Measurements from ENCODE around the gene MTA1.

Gene MTA1

DNA sequence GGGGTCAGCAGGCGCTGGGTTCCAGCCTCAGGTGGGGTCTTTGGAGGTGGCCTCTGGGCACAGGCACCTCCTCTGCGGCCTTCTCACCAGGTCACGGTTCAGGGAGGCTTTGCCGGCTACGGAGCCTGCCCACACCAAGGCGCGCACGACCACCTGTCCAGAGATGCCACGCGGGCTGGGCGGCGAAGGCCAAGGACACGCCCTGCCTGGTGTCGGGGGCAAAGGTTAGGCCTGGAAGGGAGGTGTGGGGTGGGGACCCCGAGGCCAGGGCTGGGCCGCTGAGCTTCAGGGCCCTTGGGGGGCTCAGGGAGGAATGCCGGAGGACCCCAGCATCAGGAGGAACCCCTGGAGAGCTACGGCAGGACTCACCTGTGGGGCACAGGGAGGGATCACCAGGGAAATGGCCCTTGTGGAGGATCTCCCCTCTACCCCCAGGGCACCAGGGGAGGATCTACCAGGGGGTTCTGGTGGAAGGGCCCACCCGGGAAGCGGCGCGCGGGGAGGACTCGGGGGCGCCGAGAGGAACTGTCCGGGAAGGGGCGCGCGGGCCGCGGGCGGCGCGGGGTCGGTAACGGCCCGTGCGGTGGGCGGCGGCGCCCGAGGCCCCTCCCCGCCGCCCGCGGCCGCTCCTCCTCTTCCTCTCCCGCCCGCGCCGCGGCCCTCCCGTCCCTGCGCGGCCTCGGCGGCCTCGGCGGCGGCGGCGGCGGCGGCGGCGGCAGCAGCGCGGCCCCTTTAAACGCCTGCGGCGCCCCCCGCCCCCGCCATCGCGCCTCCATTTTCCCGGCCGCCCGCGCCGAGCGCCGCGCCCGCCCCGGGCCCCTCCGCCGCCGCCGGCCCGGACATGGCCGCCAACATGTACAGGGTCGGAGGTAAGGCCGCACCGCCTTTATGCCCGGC is at the start of gene MTA1:
Gene MTA1 (plus strand): TSS at position 633 of the 897 bp plus-strand sequence. CDS start 209 bp downstream, at position 842.
- DNase-seq (ENCODE audit: low read depth), result no peak

DNA sequence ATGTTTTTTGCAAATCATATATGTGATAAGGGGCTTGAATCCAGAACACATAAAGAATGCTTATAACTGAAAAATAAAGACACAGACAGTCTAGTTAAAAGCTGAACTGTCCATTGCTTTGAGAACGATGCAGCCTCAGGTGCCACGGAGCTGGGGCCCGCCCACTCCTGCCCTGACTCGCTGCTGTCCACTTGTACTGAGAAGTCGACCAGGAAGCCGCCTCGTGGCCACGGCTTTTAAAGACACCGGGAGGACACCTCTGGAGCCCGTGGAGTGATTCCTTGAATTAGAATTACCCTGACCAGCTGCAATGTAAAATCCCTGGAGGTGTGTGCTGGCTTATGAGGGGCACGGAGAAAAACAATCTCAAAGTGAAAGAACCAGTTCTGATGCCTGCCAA is 45.2 kb upstream of the MTA1 start:
- DNase-seq (ENCODE audit: low read depth), result no peak

DNA sequence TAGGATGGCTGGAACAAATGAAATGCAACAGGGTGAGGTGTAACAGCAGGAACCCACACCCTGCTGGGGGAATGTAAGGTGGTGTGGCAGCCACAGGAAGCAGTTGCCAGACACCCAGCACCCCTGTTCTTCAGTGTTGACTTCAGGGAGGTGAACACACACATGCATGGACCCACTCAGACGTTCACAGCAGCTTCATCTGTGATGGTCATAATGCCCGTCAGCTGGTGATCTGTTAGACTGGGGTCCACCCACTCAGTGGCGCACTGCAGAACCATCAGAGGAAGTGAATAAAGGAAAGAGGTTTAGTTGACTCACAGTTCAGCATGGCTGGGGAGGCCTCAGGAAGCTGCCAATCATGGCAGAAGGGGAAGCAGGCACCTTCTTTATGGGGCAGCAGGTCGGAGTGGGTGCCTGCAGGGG is 44.0 kb upstream of the MTA1 start:
- no peak for DNase-seq (ENCODE audit: low read depth)

DNA sequence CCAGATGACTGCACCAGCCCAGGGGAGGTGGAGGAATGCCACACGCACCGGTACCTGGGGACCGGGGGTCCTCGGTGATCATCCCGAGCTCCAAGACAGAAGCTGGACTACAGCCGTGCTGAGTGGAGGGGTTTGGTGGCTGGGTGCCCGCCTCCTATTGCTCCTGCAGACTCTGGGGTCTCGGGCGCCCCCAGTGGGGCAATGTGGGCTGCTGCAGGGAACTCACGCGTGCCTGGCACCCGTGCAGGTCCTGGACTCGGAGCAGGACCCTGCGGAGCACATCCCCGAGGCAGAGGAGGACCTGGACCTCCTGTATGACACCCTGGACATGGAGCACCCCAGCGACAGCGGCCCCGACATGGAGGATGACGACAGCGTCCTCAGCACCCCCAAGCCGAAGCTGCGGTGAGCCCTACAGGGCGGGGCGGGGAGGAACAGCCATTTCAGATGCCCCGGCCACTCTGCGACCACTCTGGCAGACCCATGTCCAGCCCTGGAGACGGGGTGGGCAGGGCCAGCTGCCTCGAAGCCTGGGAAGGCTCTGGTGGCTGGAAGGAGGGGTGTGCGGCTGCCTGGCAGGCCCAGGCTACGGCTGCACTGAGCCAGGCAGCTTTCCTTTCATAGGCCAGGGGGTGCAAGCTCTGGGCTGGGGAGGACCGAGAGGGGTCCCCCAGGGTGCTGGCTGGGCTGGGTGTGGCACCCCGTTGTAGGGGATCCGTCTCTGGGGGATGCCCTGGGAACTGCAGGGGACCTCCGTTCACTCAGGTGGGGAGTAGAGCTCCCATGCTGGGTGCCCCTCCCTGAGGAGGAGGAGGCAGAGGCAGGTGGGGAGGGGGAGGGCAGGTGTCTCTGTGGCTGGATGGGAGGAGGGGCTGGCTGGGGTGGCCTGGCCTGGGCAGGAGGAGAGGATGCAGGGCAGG is 42.8 kb upstream of the MTA1 start:
- DNase-seq (ENCODE audit: low read depth), result no peak

DNA sequence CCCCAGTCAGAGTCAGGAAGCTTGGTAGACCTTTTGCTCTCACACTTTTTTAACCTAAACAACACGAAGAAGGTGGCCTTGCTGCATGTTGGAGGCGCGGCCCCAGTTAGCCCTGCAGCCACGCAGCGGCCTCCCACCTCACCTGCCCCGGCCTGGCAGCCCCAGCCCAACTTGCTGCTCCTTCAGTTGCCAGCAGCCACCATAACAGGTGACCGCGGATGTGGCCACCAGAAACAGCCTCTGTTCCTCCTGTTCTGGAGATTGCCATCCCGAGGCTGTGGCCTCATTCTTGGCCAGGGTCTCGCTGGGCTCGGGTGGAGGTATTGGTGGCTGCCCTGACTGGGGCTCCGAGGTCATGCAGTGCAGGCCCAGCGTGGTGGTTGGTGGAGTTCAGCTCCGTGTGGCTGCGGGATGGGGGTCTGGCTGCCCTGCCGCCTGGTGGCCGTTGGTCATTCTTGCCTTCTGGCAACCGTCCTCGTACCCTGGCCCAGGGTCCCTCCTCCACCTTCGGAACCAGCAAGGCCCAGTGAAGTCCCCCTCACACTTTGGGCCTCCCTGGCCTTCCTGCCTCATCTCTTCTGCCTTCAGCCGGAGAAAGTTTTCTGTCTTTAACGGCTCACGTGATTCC is 42.0 kb upstream of the MTA1 start:
- no peak for DNase-seq (ENCODE audit: low read depth)

DNA sequence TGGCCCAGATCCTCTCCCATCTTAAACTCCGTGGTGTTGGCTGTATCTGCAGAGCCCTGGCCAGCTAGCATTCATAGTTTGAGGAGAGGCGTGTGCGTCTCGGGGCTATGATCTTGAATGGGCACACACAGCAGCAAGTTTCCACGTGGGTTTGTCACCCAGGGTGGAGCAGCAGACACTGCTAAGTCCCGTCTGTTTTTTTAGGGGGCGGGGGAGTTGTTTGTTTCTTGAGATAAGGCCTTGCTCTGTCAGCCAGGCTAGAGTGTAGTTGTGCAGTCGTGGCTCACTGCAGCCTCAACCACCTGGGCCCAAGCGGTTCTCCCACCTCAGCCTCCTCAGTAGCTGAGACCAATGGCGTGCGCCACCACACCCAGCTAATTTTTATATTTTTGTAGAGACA is 41.4 kb upstream of the MTA1 start:
- DNase-seq (ENCODE audit: low read depth), result no peak

DNA sequence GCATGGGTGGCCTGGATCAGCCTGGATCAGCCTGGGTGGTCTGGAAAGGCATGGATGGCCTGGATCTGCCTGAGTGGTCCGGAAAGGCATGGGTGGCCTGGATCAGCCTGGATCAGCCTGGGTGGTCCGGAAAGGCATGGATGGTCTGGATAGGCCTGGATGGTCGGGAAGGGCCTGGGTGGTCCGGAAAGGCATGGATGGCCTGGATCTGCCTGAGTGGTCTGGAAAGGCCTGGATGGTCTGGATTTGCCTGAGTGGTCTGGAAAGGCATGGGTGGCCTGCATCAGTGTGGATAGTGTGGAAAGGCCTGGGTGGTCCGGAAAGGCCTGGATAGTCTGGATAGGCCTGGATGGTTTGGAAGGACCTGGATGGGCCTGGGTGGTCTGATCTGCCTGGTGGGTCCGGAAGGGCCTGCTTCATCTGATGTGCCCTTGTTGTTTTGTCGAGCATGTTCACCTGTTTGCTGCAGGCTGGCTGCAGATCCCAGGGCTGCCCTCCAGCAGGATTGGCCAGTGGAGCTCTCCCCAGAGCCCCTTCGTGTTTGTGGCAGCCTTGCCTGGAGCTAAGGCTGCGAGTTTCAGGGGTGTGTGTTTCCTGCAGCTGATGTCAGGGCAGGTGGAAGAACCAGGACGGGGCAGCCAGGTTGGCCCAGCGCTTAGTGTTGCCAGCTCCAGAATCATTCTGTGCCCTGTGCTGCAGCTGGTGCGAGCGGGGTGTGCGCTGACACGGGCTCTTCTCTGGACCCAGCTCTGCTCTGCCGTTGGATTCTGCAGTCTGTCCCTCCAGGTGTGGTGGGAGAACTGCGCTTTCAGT is 40.5 kb upstream of the MTA1 start:
- DNase-seq (ENCODE audit: low read depth), result no peak

DNA sequence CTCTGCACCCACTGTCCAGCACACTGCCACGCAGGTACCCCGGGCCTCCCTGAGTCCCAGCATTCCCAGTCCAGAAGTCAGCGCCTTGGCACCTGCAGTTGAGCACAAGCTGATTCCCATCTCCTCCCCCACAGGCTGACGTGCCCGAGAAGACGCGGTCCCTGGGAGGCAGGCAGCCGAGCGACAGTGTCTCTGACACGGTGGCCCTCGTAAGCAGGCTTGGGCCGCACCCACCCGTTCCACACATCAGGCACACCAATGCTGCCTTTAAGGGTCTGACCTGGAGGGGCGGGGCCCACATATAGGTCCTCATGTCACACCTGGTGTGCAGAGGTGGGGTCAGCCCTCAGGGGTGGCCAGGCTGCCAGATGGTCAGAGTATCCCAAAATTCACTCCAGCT is 39.7 kb upstream of the MTA1 start:
- DNase-seq (ENCODE audit: low read depth), result no peak

DNA sequence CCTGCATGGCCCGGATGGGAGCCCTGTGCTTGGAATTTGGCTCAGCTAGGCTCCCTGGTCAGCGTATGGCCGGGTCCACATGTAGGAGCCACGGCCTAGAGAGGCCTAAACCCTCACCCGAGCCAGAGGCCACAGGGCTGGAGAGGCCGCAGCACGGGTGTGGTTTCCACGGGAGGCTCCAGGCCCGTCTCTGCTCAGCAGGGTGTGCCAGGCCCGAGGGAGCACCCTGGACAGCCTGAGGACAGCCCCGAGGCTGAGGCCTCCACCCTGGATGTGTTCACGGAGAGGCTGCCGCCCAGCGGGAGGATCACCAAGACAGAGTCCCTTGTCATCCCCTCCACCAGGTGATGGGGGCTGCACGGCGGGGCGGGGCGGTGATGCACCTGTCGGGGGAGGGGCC is 38.9 kb upstream of the MTA1 start:
- no peak for DNase-seq (ENCODE audit: low read depth)

DNA sequence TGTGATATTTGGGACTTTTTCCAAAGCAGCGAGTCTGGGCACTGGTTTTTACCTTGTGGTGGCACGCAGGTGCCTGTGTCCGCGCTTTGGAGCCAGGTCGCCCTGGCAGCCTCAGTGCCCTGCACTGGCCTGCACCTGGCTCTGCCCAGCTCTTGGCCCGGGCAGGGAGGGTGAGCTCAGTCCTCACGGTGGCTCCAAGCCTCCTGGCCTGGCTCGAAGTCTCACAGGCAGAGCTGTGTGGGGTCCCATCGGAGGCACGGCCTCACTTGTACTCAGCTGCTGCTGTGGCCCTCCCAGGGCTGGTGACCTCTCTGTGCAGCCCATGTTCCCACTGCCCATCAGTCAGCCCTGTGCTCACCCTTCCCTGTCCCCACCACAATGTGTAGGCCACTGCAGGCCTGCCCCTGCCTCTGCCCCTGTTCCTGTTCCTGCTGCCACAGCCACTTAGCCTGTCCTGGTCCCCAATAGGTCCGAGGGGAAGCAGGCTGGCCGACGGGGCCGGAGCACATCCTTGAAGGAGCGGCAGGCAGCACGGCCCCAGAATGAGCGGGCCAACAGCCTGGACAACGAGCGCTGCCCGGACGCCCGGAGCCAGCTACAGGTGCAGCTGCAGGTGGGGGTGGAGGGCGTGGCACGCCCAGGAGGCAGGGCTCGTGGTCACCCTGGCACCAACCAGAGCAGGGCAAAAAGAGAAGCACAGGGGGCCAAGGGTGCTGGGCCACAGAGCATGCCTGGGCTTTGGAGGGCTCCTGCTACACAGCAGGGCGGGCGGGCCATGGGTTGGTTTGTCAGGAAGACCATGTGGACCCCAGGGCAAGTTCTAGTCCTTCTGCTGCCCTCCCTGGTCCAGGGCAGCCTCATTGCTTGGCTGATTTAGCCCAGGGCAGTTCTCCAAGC is 37.9 kb upstream of the MTA1 start:
- no peak for DNase-seq (ENCODE audit: low read depth)

DNA sequence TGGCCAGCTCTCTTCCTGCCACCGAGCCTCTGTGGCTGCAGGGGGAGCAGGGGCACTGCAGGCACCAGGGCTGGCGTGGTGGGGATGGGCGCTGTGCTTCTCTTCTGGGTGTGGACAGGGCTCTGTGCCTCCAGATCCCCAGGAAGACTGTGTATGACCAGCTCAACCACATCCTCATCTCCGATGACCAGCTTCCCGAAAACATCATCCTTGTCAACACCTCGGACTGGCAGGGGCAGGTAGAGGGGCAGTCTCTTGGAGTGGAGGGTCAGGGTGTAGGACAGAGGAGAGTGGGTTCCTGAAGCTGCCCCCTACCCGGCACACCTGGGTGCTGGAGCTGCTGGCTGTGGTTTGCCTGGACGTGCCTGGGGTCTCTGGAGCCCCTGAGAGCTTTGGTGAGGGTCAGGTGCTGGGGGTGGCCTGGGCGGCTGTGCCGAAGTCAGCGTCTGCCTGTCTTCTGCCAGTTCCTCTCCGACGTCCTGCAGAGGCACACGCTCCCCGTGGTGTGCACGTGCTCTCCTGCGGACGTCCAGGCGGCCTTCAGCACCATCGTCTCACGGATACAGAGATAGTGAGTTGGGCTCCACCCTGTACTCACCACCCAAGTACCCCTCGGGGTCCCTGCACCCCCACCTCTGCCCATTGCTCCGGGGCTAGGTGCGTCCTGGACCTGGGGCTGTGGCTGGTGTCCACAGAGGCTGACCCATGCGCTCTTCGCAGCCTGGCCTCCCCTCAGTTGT is 37.1 kb upstream of the MTA1 start:
- DNase-seq (ENCODE audit: low read depth), result no peak

DNA sequence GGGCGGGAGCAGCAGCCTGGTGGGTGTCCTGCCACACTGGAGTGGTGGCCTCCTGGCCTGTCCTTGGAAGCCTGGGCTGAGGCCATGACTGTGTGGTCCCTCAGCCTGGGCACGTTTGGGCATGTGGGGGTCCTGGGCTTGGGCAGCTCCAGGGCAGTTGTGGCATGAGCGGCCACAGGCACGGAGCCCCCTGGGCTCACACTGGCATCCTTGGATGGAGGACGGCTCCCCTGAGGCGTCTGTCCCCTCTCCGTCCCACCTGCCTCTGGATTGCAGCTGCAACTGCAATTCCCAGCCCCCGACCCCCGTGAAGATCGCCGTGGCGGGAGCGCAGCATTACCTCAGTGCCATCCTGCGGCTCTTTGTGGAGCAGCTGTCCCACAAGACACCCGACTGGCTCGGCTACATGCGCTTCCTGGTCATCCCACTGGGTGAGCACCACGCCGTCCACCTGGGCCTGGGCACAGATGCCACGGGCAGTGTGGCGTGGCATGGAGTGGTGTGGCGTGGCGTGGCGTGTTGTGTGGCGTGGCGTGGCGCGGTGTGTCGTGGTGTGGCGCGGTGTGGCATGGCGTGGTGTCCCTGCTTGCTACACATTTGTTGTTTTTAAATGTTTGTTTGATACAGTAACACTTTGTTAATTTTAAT is 36.4 kb upstream of the MTA1 start:
- no peak for DNase-seq (ENCODE audit: low read depth)

DNA sequence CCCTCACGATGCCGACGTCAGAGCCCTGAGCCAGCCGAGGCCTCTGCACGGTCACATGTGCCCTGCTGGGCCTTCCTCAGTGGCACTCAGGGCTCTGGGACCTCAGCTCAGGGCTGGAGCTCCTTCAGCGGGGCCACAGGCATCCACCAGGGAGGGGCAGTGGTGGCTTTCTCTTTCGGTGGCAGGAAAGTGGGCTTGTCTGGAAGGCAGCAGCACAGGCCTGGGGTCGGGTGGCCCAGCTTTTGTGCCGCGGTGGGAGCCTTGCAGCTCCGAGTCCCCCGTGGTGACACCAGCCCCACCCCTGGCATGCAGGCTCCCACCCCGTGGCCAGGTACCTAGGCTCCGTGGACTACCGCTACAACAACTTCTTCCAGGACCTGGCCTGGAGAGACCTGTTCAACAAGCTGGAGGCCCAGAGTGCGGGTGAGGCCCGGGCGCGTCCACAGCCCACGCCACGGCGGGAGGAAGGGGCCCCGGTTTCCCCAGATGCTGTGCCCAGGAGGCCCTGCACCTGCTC is 35.5 kb upstream of the MTA1 start:
- DNase-seq (ENCODE audit: low read depth), result no peak

DNA sequence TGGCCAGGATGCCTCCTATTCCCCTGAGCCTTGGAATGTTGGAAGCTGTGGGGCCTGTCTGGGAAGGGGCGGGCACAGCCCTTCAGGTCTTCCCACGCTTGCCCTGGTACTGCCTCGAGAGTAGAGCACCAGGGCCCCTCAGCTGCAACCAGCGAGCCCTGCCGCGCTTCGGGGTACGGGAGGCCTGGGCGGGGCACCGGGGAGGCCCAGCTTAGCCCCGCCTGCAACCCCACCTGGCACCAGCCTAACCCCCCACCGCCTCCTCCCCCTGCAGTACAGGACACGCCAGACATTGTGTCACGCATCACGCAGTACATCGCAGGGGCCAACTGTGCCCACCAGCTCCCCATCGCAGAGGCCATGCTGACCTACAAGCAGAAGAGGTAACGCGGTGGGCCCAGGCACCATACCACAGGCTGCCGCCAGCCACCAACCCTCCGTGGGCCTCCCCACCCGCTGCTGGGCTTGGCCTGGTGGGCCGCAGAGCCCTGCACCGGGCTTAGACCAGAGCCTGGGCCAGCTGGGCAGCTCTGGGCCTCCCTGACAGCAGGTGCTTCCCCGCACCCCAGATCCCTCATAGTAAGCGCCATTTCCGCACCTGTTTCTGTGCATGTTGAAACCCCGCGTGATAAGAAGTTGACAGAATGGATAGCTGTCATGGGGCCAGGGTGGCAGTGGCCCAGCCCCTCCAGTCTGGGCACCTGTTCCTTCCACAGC is 34.9 kb upstream of the MTA1 start:
- DNase-seq (ENCODE audit: low read depth), result no peak

DNA sequence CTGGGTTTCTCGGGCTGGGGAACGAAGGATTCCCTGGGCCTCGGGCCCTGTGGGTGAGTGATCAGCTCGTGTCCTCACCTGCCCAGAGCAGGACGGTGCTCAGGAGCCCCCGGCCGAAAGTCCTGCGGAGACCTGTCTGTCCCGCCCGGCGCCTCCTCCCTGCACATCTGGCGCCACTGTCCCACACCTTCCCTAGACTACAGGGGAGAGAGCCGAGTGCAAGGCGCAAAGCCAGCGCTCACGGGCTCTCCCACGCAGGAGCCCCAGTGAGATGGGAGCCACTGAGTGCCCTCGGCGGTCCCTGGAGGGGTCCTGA is 34.3 kb upstream of the MTA1 start:
- DNase-seq (ENCODE audit: low read depth), result no peak

DNA sequence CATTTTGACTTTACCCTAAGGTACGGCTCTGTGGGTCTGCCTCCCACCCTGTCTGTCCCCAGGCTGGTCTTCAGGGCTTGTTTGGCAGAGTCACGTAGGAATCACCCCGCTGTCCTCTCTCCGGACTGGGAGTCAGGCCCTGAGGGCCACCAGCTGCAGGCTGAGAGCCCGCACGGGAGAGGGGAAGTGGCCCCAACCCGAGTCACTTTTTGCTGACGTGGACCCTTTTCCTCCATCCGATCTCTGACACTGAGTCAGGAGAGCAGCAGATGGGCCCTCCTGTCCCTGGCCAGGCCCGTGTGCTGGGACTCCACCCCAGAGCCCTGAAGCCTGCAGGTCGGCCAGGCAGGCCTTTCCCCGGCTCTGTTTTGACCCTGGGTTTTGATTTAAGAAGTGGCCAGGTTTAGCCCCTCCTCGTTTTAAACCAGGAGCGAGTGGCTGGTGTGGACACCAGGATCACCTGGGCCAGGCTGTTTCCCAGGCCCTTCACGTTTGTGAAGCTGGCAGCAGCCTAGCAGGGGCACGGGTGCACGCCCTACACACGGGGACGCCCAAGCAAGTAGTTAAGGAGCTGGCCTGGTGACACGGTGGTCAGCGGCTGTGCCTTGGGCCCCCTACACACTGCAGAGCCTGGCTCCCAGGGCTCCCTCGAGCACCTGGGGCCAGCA is 33.8 kb upstream of the MTA1 start:
- no peak for DNase-seq (ENCODE audit: low read depth)

DNA sequence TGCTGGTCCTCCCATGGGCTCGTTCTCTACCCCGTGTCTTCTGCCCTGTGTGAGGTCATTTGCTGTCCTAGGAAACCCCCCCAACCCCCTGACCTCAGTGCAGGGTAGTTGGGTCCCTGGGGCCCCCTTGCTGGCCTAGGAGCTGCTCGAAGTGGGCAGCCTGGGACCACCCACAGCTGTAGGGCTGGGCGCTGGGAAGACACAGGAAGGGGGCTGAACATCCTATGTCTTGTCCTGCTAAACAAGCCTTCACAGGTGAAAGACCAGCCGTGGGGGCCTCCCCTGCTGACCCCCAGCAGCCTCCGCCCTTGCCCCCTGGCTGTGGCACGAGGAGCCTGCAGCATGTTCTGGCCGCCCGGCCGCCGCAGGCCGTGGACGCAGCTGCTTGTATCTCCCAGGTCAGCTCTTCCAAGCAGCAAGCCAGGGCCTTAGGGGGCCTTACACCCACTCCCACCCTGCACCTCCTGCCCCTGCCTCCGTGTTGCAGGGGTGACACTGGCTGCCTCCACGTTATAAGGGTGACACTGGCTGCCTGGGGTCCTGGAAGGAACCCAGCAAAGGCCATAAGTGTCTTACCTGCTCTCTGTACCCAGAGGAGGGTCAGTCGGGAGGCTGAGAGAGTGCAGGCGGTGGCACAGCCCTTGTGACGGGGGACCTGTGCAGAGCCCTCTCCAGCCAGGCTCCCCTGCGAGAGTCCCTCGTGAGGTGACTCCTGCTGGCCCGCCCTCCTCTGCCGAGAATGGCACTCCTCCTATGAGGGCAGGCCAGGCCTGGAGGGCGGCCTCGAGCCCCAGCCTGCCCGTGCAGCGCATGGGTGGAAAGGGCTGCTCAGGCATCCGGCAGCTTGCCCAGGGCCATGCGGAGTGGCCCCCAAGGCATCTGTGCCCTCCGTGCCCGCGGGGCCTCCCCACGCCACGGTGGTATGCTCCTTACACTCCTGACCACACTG is 32.8 kb upstream of the MTA1 start:
- DNase-seq (ENCODE audit: low read depth), result no peak

Data from GM04504 (cell line).